ENCODE measurements around the gene KRTAP2-1. TPM values are rescaled to one million over a fixed set of nuclear protein-coding genes. Genes with fewer than 3 reads are reported as not detected.
"Not testable (repeated sequence)": the region's sequence is repeated elsewhere in the genome, so short reads cannot be mapped to it uniquely, and the experiment has no call there.

The KRTAP2-1 gene
- total RNA-seq, result not detected in 2 replicates
- total RNA-seq (2013), result not detected
- polyA plus RNA-seq, result not detected in 2 replicates
- polyA minus RNA-seq, result not detected in 2 replicates

GRCh38 chr17:41046735-41047465, at the start of gene KRTAP2-1:
TSS of gene KRTAP2-1 (minus strand) at chr17:41047316. CDS start at chr17:41047267, 49 bp downstream.
- H3K9ac ChIP-seq (ENCODE audit: low read length); H3K27ac Mint-ChIP-seq; H3K27me3 ChIP-seq (replicated peaks in 1 of 4; ENCODE audit: control extremely low read depth in 1 of 4, control insufficient read depth in 3 of 4, insufficient read depth in 4 of 4, low read length in 3 of 4); H3K4me3 Mint-ChIP-seq; H3K36me3 ChIP-seq (replicated peaks in 1 of 2; ENCODE audit: control extremely low read depth in 1 of 2, control insufficient read depth in 1 of 2, extremely low read depth in 1 of 2, insufficient read depth in 2 of 2, low read length in 1 of 2); H2AFZ ChIP-seq (ENCODE audit: insufficient read depth, low read depth, low read length, poor library complexity, severe bottlenecking); H3K9me3 ChIP-seq (ENCODE audit: control extremely low read depth in 1 of 3, control insufficient read depth in 2 of 3, insufficient read depth in 1 of 3, low read length in 2 of 3); H3K4me3 ChIP-seq (ENCODE audit: control extremely low read depth in 1 of 5, extremely low read depth in 1 of 5, insufficient read depth in 1 of 5, low read depth in 2 of 5, low read length in 4 of 5); H3K4me2 ChIP-seq (replicated peaks; ENCODE audit: low read depth, low read length, poor library complexity, severe bottlenecking); POLR2A ChIA-PET; ATAC-seq (ENCODE audit: low read depth); H3K79me2 ChIP-seq (ENCODE audit: control insufficient read depth, insufficient read depth, low read length); intact Hi-C loops (cut with micrococcal nuclease); H3K4me1 ChIP-seq (ENCODE audit: control insufficient read depth in 2 of 2, insufficient read depth in 2 of 2, low read length in 2 of 2); H3K9me3 Mint-ChIP-seq (ENCODE audit: insufficient read depth); H3K4me1 Mint-ChIP-seq; H3K27ac ChIP-seq (ENCODE audit: low read length in 2 of 2); DNase-seq; H4K20me1 ChIP-seq (ENCODE audit: control insufficient read depth, insufficient read depth, low read length, poor library complexity, severe bottlenecking): not testable (repeated sequence)
- 83% methylated on average over 3 of the region's 33 CpGs for WGBS (ENCODE audit: insufficient coverage)
- peaks cover 35% of the 10 kb centered on the region for H3K27me3 Mint-ChIP-seq
- CTCF ChIA-PET, result interaction anchor here (1.3 kb wide), 1 partner anchor 8 kb away, joined by 3 read pairs; no protein-coding TSS in a partner anchor

- WGBS (ENCODE audit: insufficient coverage), result 88% methylated on average over 5 of the region's 7 CpGs
- no peak for ATAC-seq (ENCODE audit: low read depth)
- H3K36me3 ChIP-seq (replicated peaks in 1 of 2; ENCODE audit: control extremely low read depth in 1 of 2, control insufficient read depth in 1 of 2, extremely low read depth in 1 of 2, insufficient read depth in 2 of 2, low read length in 1 of 2), result no peaks in the 10 kb centered on the region
- no peak overlapping the region for H3K4me3 Mint-ChIP-seq
- POLR2A ChIA-PET, result no interaction called here
- peaks cover 0 to 11% (median 0%) of the 10 kb centered on the region in 3 donors for H3K9me3 ChIP-seq (ENCODE audit: control extremely low read depth in 1 of 3, control insufficient read depth in 2 of 3, insufficient read depth in 1 of 3, low read length in 2 of 3)
- H2AFZ ChIP-seq (ENCODE audit: insufficient read depth, low read depth, low read length, poor library complexity, severe bottlenecking), result no peak overlapping the region
- H3K27me3 Mint-ChIP-seq, result peaks cover 29% of the 10 kb centered on the region
- TF ChIP-seq EZH2 (IDR thresholded peaks at IDR 0.05; ENCODE audit: borderline replicate concordance, insufficient read depth, low read depth, low read length, poor library complexity, severe bottlenecking) (no peak), CTCF (IDR thresholded peaks at IDR 0.05) (no peak)
- intact Hi-C loops (cut with micrococcal nuclease), result no loop called here
- H3K79me2 ChIP-seq (ENCODE audit: control insufficient read depth, insufficient read depth, low read length), result no peaks in the 10 kb centered on the region
- CTCF ChIA-PET, result no interaction called here
- no peak overlapping the region for H3K4me3 ChIP-seq (ENCODE audit: control extremely low read depth in 1 of 5, extremely low read depth in 1 of 5, insufficient read depth in 1 of 5, low read depth in 2 of 5, low read length in 4 of 5)
- H3K27ac ChIP-seq (ENCODE audit: low read length in 2 of 2), result no peak overlapping the region
- peaks cover 2% of the 10 kb centered on the region for H3K9me3 Mint-ChIP-seq (ENCODE audit: insufficient read depth)
- peaks cover 4 to 7% of the 10 kb centered on the region in 2 donors for H3K4me1 ChIP-seq (ENCODE audit: control insufficient read depth in 2 of 2, insufficient read depth in 2 of 2, low read length in 2 of 2)
- H3K27ac Mint-ChIP-seq, result no peak overlapping the region
- no peak overlapping the region for H3K4me2 ChIP-seq (replicated peaks; ENCODE audit: low read depth, low read length, poor library complexity, severe bottlenecking)
- peaks cover 8% of the 10 kb centered on the region for H3K4me1 Mint-ChIP-seq
- peaks cover 0 to 5% (median 0%) of the 10 kb centered on the region in 4 experiments for H3K27me3 ChIP-seq (replicated peaks in 1 of 4; ENCODE audit: control extremely low read depth in 1 of 4, control insufficient read depth in 3 of 4, insufficient read depth in 4 of 4, low read length in 3 of 4)
- DNase-seq, result no peak
- no peak overlapping the region for H3K9ac ChIP-seq (ENCODE audit: low read length)
- no peaks in the 10 kb centered on the region for H4K20me1 ChIP-seq (ENCODE audit: control insufficient read depth, insufficient read depth, low read length, poor library complexity, severe bottlenecking)
Measured at GRCh38 chr17:41096055-41096454, 48.9 kb upstream of the KRTAP2-1 start.

GRCh38 chr17:41088760-41089352, 41.7 kb upstream of the KRTAP2-1 start:
- H2AFZ ChIP-seq (ENCODE audit: insufficient read depth, low read depth, low read length, poor library complexity, severe bottlenecking); POLR2A ChIA-PET; H3K4me1 ChIP-seq (ENCODE audit: control insufficient read depth in 2 of 2, insufficient read depth in 2 of 2, low read length in 2 of 2); DNase-seq; intact Hi-C loops (cut with micrococcal nuclease); ATAC-seq (ENCODE audit: low read depth); H3K4me1 Mint-ChIP-seq; H3K27me3 ChIP-seq (replicated peaks in 1 of 4; ENCODE audit: control extremely low read depth in 1 of 4, control insufficient read depth in 3 of 4, insufficient read depth in 4 of 4, low read length in 3 of 4); H3K27ac ChIP-seq (ENCODE audit: low read length in 2 of 2); H4K20me1 ChIP-seq (ENCODE audit: control insufficient read depth, insufficient read depth, low read length, poor library complexity, severe bottlenecking); CTCF ChIA-PET; H3K9me3 ChIP-seq (ENCODE audit: control extremely low read depth in 1 of 3, control insufficient read depth in 2 of 3, insufficient read depth in 1 of 3, low read length in 2 of 3); H3K9me3 Mint-ChIP-seq (ENCODE audit: insufficient read depth); H3K36me3 ChIP-seq (replicated peaks in 1 of 2; ENCODE audit: control extremely low read depth in 1 of 2, control insufficient read depth in 1 of 2, extremely low read depth in 1 of 2, insufficient read depth in 2 of 2, low read length in 1 of 2); H3K4me3 ChIP-seq (ENCODE audit: control extremely low read depth in 1 of 5, extremely low read depth in 1 of 5, insufficient read depth in 1 of 5, low read depth in 2 of 5, low read length in 4 of 5); H3K27ac Mint-ChIP-seq; H3K4me2 ChIP-seq (replicated peaks; ENCODE audit: low read depth, low read length, poor library complexity, severe bottlenecking); H3K4me3 Mint-ChIP-seq; H3K9ac ChIP-seq (ENCODE audit: low read length); H3K79me2 ChIP-seq (ENCODE audit: control insufficient read depth, insufficient read depth, low read length): not testable (repeated sequence)
- H3K27me3 Mint-ChIP-seq, result peaks cover 16% of the 10 kb centered on the region
- WGBS (ENCODE audit: insufficient coverage), result 57% methylated on average over 1 of the region's 4 CpGs
